Colonic mucosa (tissue), 4 donors: ENCODE results near the gene TBCD. TPM values are rescaled to one million over a fixed set of nuclear protein-coding genes. Genes with fewer than 3 reads are reported as not detected.

Experiments used
- DNase-seq: peaks from one replicate; pipeline ENCODE4 v3.0.0-alpha.2; 2020
- H3K27ac ChIP-seq: fragments of 200-600 bp; one replicate; pipeline ENCODE4 v1.8.0; 2021
- H3K27me3 ChIP-seq: fragments of 200-600 bp; one replicate; pipeline ENCODE4 v1.8.0; 2021
- H3K36me3 ChIP-seq: fragments of 200-600 bp; one replicate; pipeline ENCODE4 v1.8.0; 2021
- H3K4me1 ChIP-seq: fragments of 200-600 bp; one replicate; pipeline ENCODE4 v1.8.0; 2021; ENCODE audit warnings: mild to moderate bottlenecking
- H3K4me3 ChIP-seq: fragments of 200-600 bp; one replicate; pipeline ENCODE4 v1.8.0; 2021
- H3K9ac ChIP-seq, 2 donors: one replicate each; pipeline ENCODE4 v1.7.0; 2013; ENCODE audit warnings: control low read depth in 2 of 2, low read depth in 2 of 2, low read length in 2 of 2
- H3K9me3 ChIP-seq: fragments of 200-600 bp; one replicate; pipeline ENCODE4 v1.8.0; 2021
- intact Hi-C: fragments of 100-400 bp; cut with DNase I; formaldehyde crosslinking; loops from one replicate; pipeline ENCODE4 v1.14.1; 2022
- total RNA-seq, 2 donors: library from RNA; stranded (reverse); fragmentation: NEBNext Ultra II Directional in 1 of 2; extraction: Animal tissue kit (Norgen Biotek cat#: 25700) in 1 of 2; gene quantifications; one replicate each; pipeline ENCODE4 v1.2.1, GENCODE V29; 2021
- TF ChIP-seq, protein P1 (sequence below): fragments of 200-600 bp; IDR thresholded peaks from one replicate; pipeline ENCODE4 v1.8.0; 2022; ENCODE audit warnings: antibody characterized with exemption, mild to moderate bottlenecking
- donor health status: healthy.
- donor health status: DM: no; HTN: no; CAD: no.
- donor health status: DM: no; HTN: no; CAD: no.

The TBCD gene
- total RNA-seq, 2 donors from 2014 or later, result 49.2 to 101 TPM

DNA sequence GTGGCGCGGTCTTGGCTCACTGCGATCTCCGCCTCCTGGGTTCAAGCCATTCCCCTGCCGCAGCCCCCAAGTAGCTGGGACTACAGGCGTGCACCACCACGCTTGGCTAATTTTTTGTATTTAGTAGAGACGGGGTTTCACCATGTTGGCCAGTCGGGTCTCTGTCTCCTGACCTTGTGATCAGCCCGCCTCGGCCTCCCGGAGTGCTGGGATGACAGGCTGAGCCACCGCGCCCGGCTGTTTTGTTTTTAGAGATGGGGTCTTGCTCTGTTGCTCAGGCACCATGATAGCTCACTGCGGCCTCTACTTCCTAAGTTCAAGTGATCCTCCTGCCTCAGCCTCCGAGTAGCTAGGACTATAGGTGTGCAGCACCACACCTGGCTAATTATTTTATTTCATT, 60.7 kb downstream of the TBCD start:
- H3K4me1 ChIP-seq, result peaks cover 11% of the 10 kb centered on the region
- no peaks in the 10 kb centered on the region for H3K9me3 ChIP-seq
- H3K4me3 ChIP-seq, result no peak overlapping the region
- no peak overlapping the region for H3K27ac ChIP-seq
- no peak overlapping the region for H3K9ac ChIP-seq
- no peaks in the 10 kb centered on the region for H3K27me3 ChIP-seq
- no peaks in the 10 kb centered on the region for H3K36me3 ChIP-seq
- DNase-seq, result no peak
- TF ChIP-seq, protein P1, sequence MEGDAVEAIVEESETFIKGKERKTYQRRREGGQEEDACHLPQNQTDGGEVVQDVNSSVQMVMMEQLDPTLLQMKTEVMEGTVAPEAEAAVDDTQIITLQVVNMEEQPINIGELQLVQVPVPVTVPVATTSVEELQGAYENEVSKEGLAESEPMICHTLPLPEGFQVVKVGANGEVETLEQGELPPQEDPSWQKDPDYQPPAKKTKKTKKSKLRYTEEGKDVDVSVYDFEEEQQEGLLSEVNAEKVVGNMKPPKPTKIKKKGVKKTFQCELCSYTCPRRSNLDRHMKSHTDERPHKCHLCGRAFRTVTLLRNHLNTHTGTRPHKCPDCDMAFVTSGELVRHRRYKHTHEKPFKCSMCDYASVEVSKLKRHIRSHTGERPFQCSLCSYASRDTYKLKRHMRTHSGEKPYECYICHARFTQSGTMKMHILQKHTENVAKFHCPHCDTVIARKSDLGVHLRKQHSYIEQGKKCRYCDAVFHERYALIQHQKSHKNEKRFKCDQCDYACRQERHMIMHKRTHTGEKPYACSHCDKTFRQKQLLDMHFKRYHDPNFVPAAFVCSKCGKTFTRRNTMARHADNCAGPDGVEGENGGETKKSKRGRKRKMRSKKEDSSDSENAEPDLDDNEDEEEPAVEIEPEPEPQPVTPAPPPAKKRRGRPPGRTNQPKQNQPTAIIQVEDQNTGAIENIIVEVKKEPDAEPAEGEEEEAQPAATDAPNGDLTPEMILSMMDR, result no peak
- intact Hi-C loops, result no loop called here

DNA sequence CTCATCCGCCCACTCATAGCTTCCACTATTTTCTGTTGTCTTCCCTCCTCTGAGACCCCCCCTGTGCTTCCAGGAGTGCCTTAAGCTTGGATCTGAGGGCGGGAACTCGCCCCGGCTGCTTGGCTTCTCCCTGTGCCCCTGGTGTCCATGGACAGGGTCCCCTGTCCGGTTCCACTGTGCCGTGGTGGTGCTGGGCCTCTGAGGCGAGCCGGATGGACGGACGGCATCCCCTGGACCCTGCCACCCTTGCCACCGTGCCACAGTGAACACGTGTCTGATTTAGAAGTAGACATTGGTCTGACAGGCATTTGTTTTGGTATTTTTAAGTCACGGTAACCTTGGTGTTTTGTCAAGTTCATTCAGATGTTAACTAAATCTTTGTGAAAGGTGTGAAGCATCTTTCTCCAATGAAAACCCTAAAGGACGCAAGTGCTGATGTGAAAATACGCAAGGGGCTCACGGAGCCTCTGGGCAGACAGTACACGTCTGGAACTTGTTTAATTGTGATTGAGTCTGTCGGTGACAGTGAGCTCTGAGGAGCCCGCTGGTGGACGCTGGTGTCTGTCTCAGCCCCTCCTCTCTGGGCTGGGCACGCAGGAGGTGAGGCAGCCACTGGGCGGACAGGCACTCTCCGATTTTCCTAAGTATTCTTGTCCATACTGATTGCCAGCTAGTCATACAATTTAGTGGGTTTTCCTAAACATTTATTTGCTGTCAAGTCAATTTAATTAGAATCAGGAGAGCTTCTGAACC, 61.6 kb downstream of the TBCD start:
- Histone ChIP-seq H3K4me1 (peaks cover 11% of the 10 kb centered on the region), H3K27ac (no peak overlapping the region), H3K9ac (no peak overlapping the region), H3K27me3 (no peaks in the 10 kb centered on the region), H3K36me3 (no peaks in the 10 kb centered on the region), H3K9me3 (no peaks in the 10 kb centered on the region), H3K4me3 (no peak overlapping the region)
- no peak for DNase-seq
- intact Hi-C loops, result no loop called here
- TF ChIP-seq, protein P1, result no peak

DNA sequence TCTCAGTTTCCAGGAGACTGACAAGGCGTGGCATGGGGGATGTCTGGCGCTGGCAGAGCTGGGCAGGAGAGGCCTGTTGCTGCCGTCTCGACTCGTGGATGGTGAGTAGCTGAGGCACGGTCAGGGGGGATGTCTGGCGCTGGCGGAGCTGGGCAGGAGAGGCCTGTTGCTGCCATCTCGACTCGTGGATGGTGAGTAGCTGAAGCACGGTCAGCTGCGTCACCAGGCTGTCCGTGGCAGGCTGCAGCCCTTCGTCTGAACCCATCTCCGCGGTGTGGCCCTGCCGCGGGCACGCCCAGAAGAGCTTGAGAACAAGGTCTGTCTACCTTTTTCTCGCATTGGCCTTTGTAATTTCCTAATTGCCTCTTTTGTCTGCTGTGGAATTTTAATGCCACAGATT, 63.0 kb downstream of the TBCD start:
- Histone ChIP-seq H3K4me1 (peaks cover 11% of the 10 kb centered on the region), H3K9ac (no peak overlapping the region), H3K9me3 (no peaks in the 10 kb centered on the region), H3K27me3 (no peaks in the 10 kb centered on the region), H3K27ac (no peak overlapping the region), H3K4me3 (no peak overlapping the region), H3K36me3 (no peaks in the 10 kb centered on the region)
- TF ChIP-seq, protein P1, result no peak
- DNase-seq, result no peak
- intact Hi-C loops, result no loop called here

DNA sequence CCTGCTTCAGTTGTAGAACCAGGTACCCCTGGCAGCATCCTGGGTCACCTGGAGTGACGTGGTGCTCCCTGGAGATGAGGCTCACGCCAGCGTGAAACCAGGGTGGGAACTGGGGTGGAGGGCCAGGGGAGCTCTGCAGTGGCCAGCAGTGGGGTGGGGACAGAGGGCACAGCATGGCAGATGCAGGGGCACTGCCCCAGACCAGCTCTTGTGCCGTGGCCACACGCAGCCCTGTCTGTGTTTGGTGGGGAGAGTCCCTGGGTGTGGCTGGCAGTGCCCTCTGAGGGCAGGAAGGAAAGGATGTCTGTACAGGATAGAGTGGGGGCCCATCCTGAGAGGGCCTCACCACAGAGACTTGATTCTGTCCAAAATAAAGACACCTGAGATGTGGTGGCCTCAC, 63.5 kb downstream of the TBCD start:
- H3K27me3 ChIP-seq, result no peaks in the 10 kb centered on the region
- H3K36me3 ChIP-seq, result no peaks in the 10 kb centered on the region
- no peak overlapping the region for H3K4me3 ChIP-seq
- TF ChIP-seq, protein P1, result no peak
- H3K9ac ChIP-seq, result peak overlapping the region in 1 of 2 donors; percentile 35
- H3K4me1 ChIP-seq, result peaks cover 11% of the 10 kb centered on the region
- H3K9me3 ChIP-seq, result no peaks in the 10 kb centered on the region
- DNase-seq, result peak; percentile 40
- intact Hi-C loops, result no loop called here
- H3K27ac ChIP-seq, result peak overlapping the region; percentile 34

DNA sequence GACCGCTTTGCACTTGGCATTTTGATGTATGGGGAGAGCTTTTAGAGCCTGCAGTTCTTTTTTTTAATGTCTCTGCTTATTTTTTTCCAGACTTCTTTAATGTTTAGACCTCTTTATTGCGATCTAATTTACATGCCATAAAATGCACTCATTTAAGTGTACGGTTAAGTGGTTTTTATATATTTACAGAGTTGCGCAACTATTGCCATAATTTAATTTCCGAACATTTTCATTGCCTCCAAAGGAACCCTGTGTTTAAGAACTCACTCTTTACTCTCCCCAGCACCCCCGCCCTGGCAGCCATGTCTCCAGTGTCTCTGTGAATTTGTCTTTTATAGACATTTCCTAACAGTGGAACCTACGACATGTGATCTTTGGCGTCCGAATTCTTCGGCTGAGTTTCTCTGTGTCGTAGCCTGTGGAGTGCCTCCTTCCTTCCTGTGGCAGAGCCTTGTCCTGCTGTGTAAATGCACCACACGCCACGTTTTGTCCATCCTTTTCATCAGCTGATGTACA, 64.0 kb downstream of the TBCD start:
- Histone ChIP-seq H3K36me3 (no peaks in the 10 kb centered on the region), H3K27me3 (no peaks in the 10 kb centered on the region)

More for the DNA sequence above, 64.0 kb downstream of the TBCD start:
- intact Hi-C loops, result no loop called here
- H3K4me1 ChIP-seq, result peaks cover 11% of the 10 kb centered on the region
- no peaks in the 10 kb centered on the region for H3K9me3 ChIP-seq
- TF ChIP-seq, protein P1, result no peak
- H3K4me3 ChIP-seq, result no peak overlapping the region
- DNase-seq, result peak; percentile 67
- peak overlapping the region in 1 of 2 donors; percentile 35 for H3K9ac ChIP-seq
- peak overlapping the region; percentile 34 for H3K27ac ChIP-seq
